NCI-H2081 treated with DMSO at 0.1 percent for 48 hours (cell line): ENCODE results near the gene SBDS.
A peak's percentile ranks its signal among the peaks of the same experiment; 100 is the strongest.
"Not testable (repeated sequence)": the region's sequence is repeated elsewhere in the genome, so short reads cannot be mapped to it uniquely, and the experiment has no call there.

Experiments
- DNase-seq: peaks from one replicate; lab custom pipeline; 2025; lab: John Stamatoyannopoulos, UW

SBDS gene

GRCh38 chr7:66994691-66995049 is 716 bp downstream of the SBDS start:
- DNase-seq: peak; percentile 23

- not testable (repeated sequence) for DNase-seq
These were observed 1.3 kb downstream of the SBDS start for GRCh38 chr7:66994051-66994450.

GRCh38 chr7:66989552-66989951 is 5.8 kb downstream of the SBDS start:
- not testable (repeated sequence) for DNase-seq

GRCh38 chr7:66980336-66980735 is 15.1 kb downstream of the SBDS start:
- DNase-seq: not testable (repeated sequence)

GRCh38 chr7:66979013-66979412 is 16.4 kb downstream of the SBDS start:
- DNase-seq: not testable (repeated sequence)

GRCh38 chr7:66978312-66978711 is 17.1 kb downstream of the SBDS start:
- DNase-seq: not testable (repeated sequence)

GRCh38 chr7:66974986-66975590 is 20.3 kb downstream of the SBDS start:
- no peak for DNase-seq

- DNase-seq: no peak
These were observed 25.1 kb downstream of the SBDS start for GRCh38 chr7:66970310-66970709.

GRCh38 chr7:66969001-66969400 is 26.4 kb downstream of the SBDS start:
- not testable (repeated sequence) for DNase-seq

GRCh38 chr7:66967029-66967428 is 28.4 kb downstream of the SBDS start:
- DNase-seq: no peak

- no peak for DNase-seq
These were observed 31.0 kb downstream of the SBDS start for GRCh38 chr7:66964411-66964810.

- DNase-seq: no peak
These were observed 34.3 kb downstream of the SBDS start for GRCh38 chr7:66961096-66961495.

- no peak for DNase-seq
These were observed 35.2 kb downstream of the SBDS start for GRCh38 chr7:66960192-66960591.

- DNase-seq: no peak
These were observed 36.6 kb downstream of the SBDS start for GRCh38 chr7:66958538-66959350.

GRCh38 chr7:66957595-66958290 is 37.6 kb downstream of the SBDS start:
- DNase-seq: no peak

GRCh38 chr7:66953044-66953427 is 42.4 kb downstream of the SBDS start:
- no peak for DNase-seq

GRCh38 chr7:66952343-66953043 is 42.9 kb downstream of the SBDS start:
- DNase-seq: no peak

GRCh38 chr7:66950763-66951162 is 44.6 kb downstream of the SBDS start:
- no peak for DNase-seq

- no peak for DNase-seq
These were observed 45.1 kb downstream of the SBDS start for GRCh38 chr7:66950311-66950710.

GRCh38 chr7:66948480-66949109 is 46.8 kb downstream of the SBDS start:
- no peak for DNase-seq

GRCh38 chr7:66946545-66946944 is 48.8 kb downstream of the SBDS start:
- no peak for DNase-seq

- no peak for DNase-seq
These were observed 56.1 kb downstream of the SBDS start for GRCh38 chr7:66939325-66939724.
